Measurements from ENCODE around the gene CFAP58. TPM values are rescaled to one million over a fixed set of nuclear protein-coding genes. Genes with fewer than 3 reads are reported as not detected.

CFAP58 gene
- total RNA-seq, 2 donors from 2014 or later = 0.05 to 1.9 TPM

GRCh38 chr10:104321725-104322415 lies 31.8 kb upstream of the CFAP58 start:
- peaks cover 24% of the 10 kb centered on the region for H3K4me1 ChIP-seq (replicated peaks)
- H3K27ac ChIP-seq = peak overlapping the region; percentile 46 to 67
- WGBS = 28% methylated on average over 8 of the region's 8 CpGs
- no peak overlapping the region for H3K4me3 ChIP-seq
- peak; percentile 10 for TF ChIP-seq POLR2A (IDR thresholded peaks at IDR 0.05)
- no peak for TF ChIP-seq POLR2AphosphoS5 (IDR thresholded peaks at IDR 0.05)
- TF ChIP-seq CTCF (IDR thresholded peaks at IDR 0.05) = no peak
- intact Hi-C loops (cut with DNase I) = no loop called here
- no peaks in the 10 kb centered on the region for H3K36me3 ChIP-seq
- no peaks in the 10 kb centered on the region for H3K9me3 ChIP-seq
- no peaks in the 10 kb centered on the region for H3K27me3 ChIP-seq (replicated peaks; ENCODE audit: insufficient read depth)
- no peak for DNase-seq (ENCODE audit: low spot score)

GRCh38 chr10:104322416-104322782 lies 31.2 kb upstream of the CFAP58 start:
- H3K27me3 ChIP-seq (replicated peaks; ENCODE audit: insufficient read depth) = no peaks in the 10 kb centered on the region
- peaks cover 28% of the 10 kb centered on the region for H3K4me1 ChIP-seq (replicated peaks)
- no peaks in the 10 kb centered on the region for H3K36me3 ChIP-seq
- intact Hi-C loops (cut with DNase I) = no loop called here
- H3K9me3 ChIP-seq = no peaks in the 10 kb centered on the region
- no peak overlapping the region for H3K4me3 ChIP-seq
- TF ChIP-seq POLR2AphosphoS5 (IDR thresholded peaks at IDR 0.05) (peak; percentile 66), POLR2A (IDR thresholded peaks at IDR 0.05) (no peak)
- 42% methylated on average over 7 of the region's 7 CpGs for WGBS
- peak overlapping the region; percentile 46 to 67 for H3K27ac ChIP-seq
- DNase-seq (ENCODE audit: low spot score) = peak; percentile 76

DNA sequence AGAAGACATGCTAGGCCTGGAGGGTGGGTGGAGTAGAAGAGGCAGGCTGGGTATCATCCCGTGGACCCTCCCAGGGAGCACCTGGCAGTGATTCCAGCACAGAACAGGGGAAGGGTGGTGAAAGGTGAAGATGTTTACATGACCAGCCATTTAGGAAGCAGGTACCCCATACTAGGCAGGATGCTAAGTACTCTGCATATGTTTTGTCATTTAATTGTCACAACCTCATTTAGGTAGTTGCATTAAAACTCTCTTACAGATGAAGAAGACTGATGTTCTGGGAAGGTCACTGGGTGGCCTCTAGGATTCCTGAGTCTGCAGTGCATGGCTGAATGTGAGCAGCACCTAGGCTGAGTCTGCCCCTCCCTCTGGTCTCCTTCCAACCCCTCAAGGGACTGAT lies 30.5 kb upstream of the CFAP58 start:
- no peak for DNase-seq (ENCODE audit: low spot score)
- TF ChIP-seq POLR2A (IDR thresholded peaks at IDR 0.05) (no peak), CTCF (IDR thresholded peaks at IDR 0.05) (no peak), POLR2AphosphoS5 (IDR thresholded peaks at IDR 0.05) (no peak)
- H3K4me3 ChIP-seq = no peak overlapping the region
- intact Hi-C loops (cut with DNase I) = no loop called here
- no peaks in the 10 kb centered on the region for H3K36me3 ChIP-seq
- peak overlapping the region; percentile 46 to 67 for H3K27ac ChIP-seq
- H3K27me3 ChIP-seq (replicated peaks; ENCODE audit: insufficient read depth) = no peaks in the 10 kb centered on the region
- no peaks in the 10 kb centered on the region for H3K9me3 ChIP-seq
- H3K4me1 ChIP-seq (replicated peaks) = peaks cover 27% of the 10 kb centered on the region
- 58% methylated on average over 1 of the region's 1 CpG for WGBS

DNA sequence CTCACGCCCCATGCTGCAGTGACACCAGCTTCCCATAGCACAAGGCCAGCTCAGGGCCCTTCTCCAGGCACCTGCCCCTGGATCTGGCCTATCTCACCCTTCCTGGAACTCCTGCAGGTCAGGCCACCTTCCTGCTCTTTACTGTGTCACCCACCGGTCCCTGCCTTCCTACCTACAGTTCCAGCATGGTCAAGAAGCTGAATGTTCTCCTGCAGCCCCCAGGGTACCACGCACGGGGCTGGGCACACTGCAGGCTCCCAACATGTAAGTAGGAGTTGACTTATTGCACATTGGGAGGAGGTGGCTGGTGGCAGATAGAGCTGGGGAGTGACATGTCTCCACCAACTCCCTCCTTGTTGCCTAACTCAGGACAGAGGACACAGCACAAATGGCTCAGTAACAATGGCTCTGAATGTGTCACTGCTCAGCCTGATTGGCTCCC lies 29.9 kb upstream of the CFAP58 start:
- Histone ChIP-seq H3K27ac (peak overlapping the region in 1 of 2 donors; percentile 67), H3K36me3 (no peaks in the 10 kb centered on the region), H3K4me3 (no peak overlapping the region), H3K4me1 (replicated peaks) (peaks cover 27% of the 10 kb centered on the region), H3K27me3 (replicated peaks; ENCODE audit: insufficient read depth) (no peaks in the 10 kb centered on the region), H3K9me3 (no peaks in the 10 kb centered on the region)
- no peak for TF ChIP-seq POLR2A (IDR thresholded peaks at IDR 0.05)
- TF ChIP-seq CTCF (IDR thresholded peaks at IDR 0.05) = no peak
- no peak for TF ChIP-seq POLR2AphosphoS5 (IDR thresholded peaks at IDR 0.05)
- no peak for DNase-seq (ENCODE audit: low spot score)
- intact Hi-C loops (cut with DNase I) = no loop called here
- WGBS = 91% methylated on average over 4 of the region's 4 CpGs

- Histone ChIP-seq H3K27me3 (replicated peaks; ENCODE audit: insufficient read depth) (no peaks in the 10 kb centered on the region), H3K27ac (peak overlapping the region in 1 of 2 donors; percentile 96), H3K36me3 (no peaks in the 10 kb centered on the region), H3K9me3 (no peaks in the 10 kb centered on the region), H3K4me1 (replicated peaks) (peaks cover 27% of the 10 kb centered on the region), H3K4me3 (no peak overlapping the region)
- 80% methylated on average over 9 of the region's 9 CpGs for WGBS
- no peak for DNase-seq (ENCODE audit: low spot score)
- no peak for TF ChIP-seq CTCF (IDR thresholded peaks at IDR 0.05)
- TF ChIP-seq POLR2A (IDR thresholded peaks at IDR 0.05) = no peak
- no peak for TF ChIP-seq POLR2AphosphoS5 (IDR thresholded peaks at IDR 0.05)
- intact Hi-C loops (cut with DNase I) = no loop called here
Measured at GRCh38 chr10:104324221-104324686, 29.4 kb upstream of the CFAP58 start.

Data from prostate gland (tissue), 2 donors.